ENCODE data around the gene CYREN. TPM values are rescaled to one million over a fixed set of nuclear protein-coding genes. Genes with fewer than 3 reads are reported as not detected.
"Not testable (repeated sequence)": the region's sequence is repeated elsewhere in the genome, so short reads cannot be mapped to it uniquely, and the experiment has no call there.

Gene CYREN
- total RNA-seq, 2 experiments from 2014 or later, result 36.7 to 39.0 TPM

GRCh38 chr7:135147899-135148721 is 22.4 kb downstream of the CYREN start, which contains the start of gene TMEM140:
TMEM140 (plus strand) TSS chr7:135148072; CDS start chr7:135164442, 16,370 bp downstream.
- Mint-ChIP-seq H3K9me3 (peaks cover 4% of the 10 kb centered on the region), H3K27me3 (ENCODE audit: low read depth) (no peaks in the 10 kb centered on the region), H3K4me3 (peak within 1 kb of the TSS; percentile 81), H3K4me1 (ENCODE audit: low read depth) (peaks cover 49% of the 10 kb centered on the region), H3K36me3 (ENCODE audit: low read depth) (peaks cover 23% of the 10 kb centered on the region), H3K27ac (peak within 1 kb of the TSS; percentile 91)
- peak; percentile 72 for DNase-seq
- CTCF ChIA-PET, result interaction anchor here (0.6 to 9.8 kb wide), 4 partner anchors 11 to 500 kb away, joined by 4 to 61 read pairs (median 14); partner anchors contain the start of gene CYREN
- intact Hi-C loops (cut with micrococcal nuclease), result loop anchor here (1.0 to 5.0 kb wide), 15 partner anchors 12 to 884 kb away; partner anchors contain the start of genes AGBL3, AKR1B1, BPGM and CNOT4

- Mint-ChIP-seq H3K27ac (peak overlapping the region; percentile 91), H3K4me3 (peak overlapping the region; percentile 81), H3K36me3 (ENCODE audit: low read depth) (peaks cover 17% of the 10 kb centered on the region), H3K27me3 (ENCODE audit: low read depth) (no peaks in the 10 kb centered on the region), H3K9me3 (no peaks in the 10 kb centered on the region), H3K4me1 (ENCODE audit: low read depth) (peaks cover 49% of the 10 kb centered on the region)
- peak; percentile 41 for DNase-seq
- intact Hi-C loops (cut with micrococcal nuclease), result loop anchor here (1.0 to 5.0 kb wide), 10 partner anchors 154 to 885 kb away; partner anchors contain the start of genes AKR1B1, BPGM, CNOT4 and NUP205
- CTCF ChIA-PET, result interaction anchor here (0.6 to 9.8 kb wide), 4 partner anchors 10 to 499 kb away, joined by 4 to 61 read pairs (median 14); partner anchors contain the start of gene CYREN
These were observed 23.1 kb downstream of the CYREN start for GRCh38 chr7:135147341-135147898.

- Mint-ChIP-seq H3K27me3 (ENCODE audit: low read depth) (no peaks in the 10 kb centered on the region), H3K36me3 (ENCODE audit: low read depth) (peaks cover 6% of the 10 kb centered on the region), H3K27ac (no peak overlapping the region), H3K4me1 (ENCODE audit: low read depth) (peaks cover 24% of the 10 kb centered on the region), H3K9me3 (peaks cover 4% of the 10 kb centered on the region), H3K4me3 (no peak overlapping the region)
- no peak for DNase-seq
- CTCF ChIA-PET, result interaction anchor here (0.9 to 9.8 kb wide), 2 partner anchors 25 to 158 kb away, joined by 3 to 61 read pairs; partner anchors contain the start of genes AGBL3 and CYREN
- intact Hi-C loops (cut with micrococcal nuclease), result no loop called here
These were observed 26.4 kb downstream of the CYREN start for GRCh38 chr7:135143885-135144668.

- peaks cover 5% of the 10 kb centered on the region for H3K9me3 Mint-ChIP-seq
- H3K27ac Mint-ChIP-seq, result no peak overlapping the region
These were observed 40.9 kb downstream of the CYREN start for GRCh38 chr7:135129579-135129978.

GRCh38 chr7:135128931-135129330 is 41.6 kb downstream of the CYREN start:
- DNase-seq, result no peak
- intact Hi-C loops (cut with micrococcal nuclease), result no loop called here
- CTCF ChIA-PET, result no interaction called here

More at GRCh38 chr7:135129579-135129978, 40.9 kb downstream of the CYREN start:
- no peak overlapping the region for H3K4me3 Mint-ChIP-seq
- peaks cover 4% of the 10 kb centered on the region for H3K36me3 Mint-ChIP-seq (ENCODE audit: low read depth)
- CTCF ChIA-PET, result no interaction called here
- H3K27me3 Mint-ChIP-seq (ENCODE audit: low read depth), result no peaks in the 10 kb centered on the region
- no peaks in the 10 kb centered on the region for H3K4me1 Mint-ChIP-seq (ENCODE audit: low read depth)
- DNase-seq, result no peak
- intact Hi-C loops (cut with micrococcal nuclease), result no loop called here

GRCh38 chr7:135124631-135125030 is 45.9 kb downstream of the CYREN start:
- H3K4me3 Mint-ChIP-seq; DNase-seq; H3K27me3 Mint-ChIP-seq (ENCODE audit: low read depth); H3K4me1 Mint-ChIP-seq (ENCODE audit: low read depth); intact Hi-C loops (cut with micrococcal nuclease); H3K27ac Mint-ChIP-seq: not testable (repeated sequence)
- peaks cover 17% of the 10 kb centered on the region for H3K36me3 Mint-ChIP-seq (ENCODE audit: low read depth)
- CTCF ChIA-PET, result interaction anchor here (0.6 to 0.7 kb wide), 2 partner anchors 10 to 17 kb away, joined by 3 to 5 read pairs; no protein-coding TSS in a partner anchor
- peaks cover 14% of the 10 kb centered on the region for H3K9me3 Mint-ChIP-seq

More at GRCh38 chr7:135128931-135129330, 41.6 kb downstream of the CYREN start:
- Mint-ChIP-seq H3K27ac (no peak overlapping the region), H3K36me3 (ENCODE audit: low read depth) (peaks cover 6% of the 10 kb centered on the region), H3K27me3 (ENCODE audit: low read depth) (no peaks in the 10 kb centered on the region), H3K4me1 (ENCODE audit: low read depth) (no peaks in the 10 kb centered on the region), H3K9me3 (peaks cover 9% of the 10 kb centered on the region), H3K4me3 (no peak overlapping the region)

- H3K4me1 Mint-ChIP-seq (ENCODE audit: low read depth), result no peaks in the 10 kb centered on the region
- H3K27me3 Mint-ChIP-seq (ENCODE audit: low read depth), result no peaks in the 10 kb centered on the region
- no peak for DNase-seq
- peaks cover 26% of the 10 kb centered on the region for H3K36me3 Mint-ChIP-seq (ENCODE audit: low read depth)
- H3K27ac Mint-ChIP-seq, result no peak overlapping the region
- H3K9me3 Mint-ChIP-seq, result peaks cover 17% of the 10 kb centered on the region
- intact Hi-C loops (cut with micrococcal nuclease), result no loop called here
- H3K4me3 Mint-ChIP-seq, result no peak overlapping the region
- CTCF ChIA-PET, result no interaction called here
These were observed 48.6 kb downstream of the CYREN start for GRCh38 chr7:135121868-135122267.

- H3K4me3 Mint-ChIP-seq, result no peak overlapping the region
- intact Hi-C loops (cut with micrococcal nuclease), result no loop called here
- H3K27ac Mint-ChIP-seq, result no peak overlapping the region
- DNase-seq, result no peak
- H3K27me3 Mint-ChIP-seq (ENCODE audit: low read depth), result no peaks in the 10 kb centered on the region
- H3K9me3 Mint-ChIP-seq, result peaks cover 6% of the 10 kb centered on the region
- no peaks in the 10 kb centered on the region for H3K4me1 Mint-ChIP-seq (ENCODE audit: low read depth)
- CTCF ChIA-PET, result no interaction called here
- peaks cover 18% of the 10 kb centered on the region for H3K36me3 Mint-ChIP-seq (ENCODE audit: low read depth)
These were observed 53.4 kb downstream of the CYREN start for GRCh38 chr7:135117096-135117495.

Small RNAs within 50 kb of the gene (microRNA-seq; reads per million reads assigned to microRNA genes)
- not detected for gene MIR6509 (ENCODE audit: borderline microRNAs expressed, borderline replicate concordance)

Other genes with a start within 250 kb of the CYREN start
- 1 to 10 TPM; 2.6 to 3.6 TPM for gene AGBL3, start 184.2 kb downstream of the CYREN start, total RNA-seq
- gene TMEM140, start 22.6 kb downstream of the CYREN start, total RNA-seq, result 1 to 10 TPM; 8.1 to 9.2 TPM
- 10 to 100 TPM; 10.6 to 11.1 TPM for gene WDR91, start 40.8 kb upstream of the CYREN start, total RNA-seq
- not detected for gene STRA8, start 63.1 kb upstream of the CYREN start, total RNA-seq